B cell (primary cell): ENCODE measurements around the gene PTPRE. TPM values are rescaled to one million over a fixed set of nuclear protein-coding genes. Genes with fewer than 3 reads are reported as not detected.

Experiments
- ATAC-seq: fragments of 200-7000 bp; cut with Tn5 transposase; one replicate; pipeline ENCODE4 v1.10.0; 2021; ENCODE audit warnings: low read depth, mild to moderate bottlenecking, moderate number of reproducible peaks, moderate library complexity
- CTCF ChIA-PET: fragments of 350-600 bp; sonication (Branson Sonifier 250); formaldehyde crosslinking; loops from one replicate; lab custom pipeline; 2021; ENCODE audit warnings: antibody characterized with exemption, inconsistent platforms; lab: Charles Lee
- POLR2A ChIA-PET: fragments of 350-600 bp; sonication (Branson Sonifier 250); formaldehyde crosslinking; loops from one replicate; lab custom pipeline; 2021; ENCODE audit warnings: antibody characterized with exemption; lab: Charles Lee
- DNase-seq: peaks from one replicate; pipeline ENCODE4 v3.0.0; 2013
- H2AFZ ChIP-seq: 2 replicates; pipeline ENCODE4 v1.6.1; 2012; ENCODE audit warnings: mild to moderate bottlenecking, low read depth, low read length; ENCODE audit not compliant: insufficient read depth, poor library complexity, severe bottlenecking
- H3K27ac ChIP-seq, 2 donors: 1 replicate in 1 of 2; 2 replicates in 1 of 2; pipeline ENCODE4 v1.5.1; 2012 to 2013; ENCODE audit warnings: low read length in 2 of 2, mild to moderate bottlenecking in 2 of 2, moderate library complexity in 1 of 2
- H3K27me3 ChIP-seq, 4 experiments: fragments of 200-600 bp in 1 of 4; sonication (generic) in 1 of 4; replicated peaks in 1 of 4; 1 replicate in 2 of 4; 2 replicates in 2 of 4; pipeline versions ENCODE4 v1.6.1 to v1.7.0; 2013 to 2016; ENCODE audit warnings: low read length in 3 of 4, mild to moderate bottlenecking in 2 of 4, mixed read lengths in 1 of 4, moderate library complexity in 1 of 4; ENCODE audit not compliant: insufficient read depth in 4 of 4, control insufficient read depth in 3 of 4; ENCODE audit errors: control extremely low read depth in 1 of 4
- H3K36me3 ChIP-seq, 2 experiments: replicated peaks in 1 of 2; 1 replicate in 1 of 2; 2 replicates in 1 of 2; pipeline versions ENCODE4 v1.6.1 to v1.7.1; 2013; ENCODE audit warnings: low read length in 1 of 2; ENCODE audit not compliant: insufficient read depth in 2 of 2, control insufficient read depth in 1 of 2; ENCODE audit errors: control extremely low read depth in 1 of 2, extremely low read depth in 1 of 2
- H3K4me1 ChIP-seq, 2 donors: fragments of 200-600 bp in 1 of 2; sonication (generic) in 1 of 2; 1 replicate in 1 of 2; 2 replicates in 1 of 2; pipeline versions ENCODE4 v1.5.1 to v1.6.1; 2013 to 2017; ENCODE audit warnings: low read length in 2 of 2; ENCODE audit not compliant: control insufficient read depth in 2 of 2, insufficient read depth in 2 of 2
- H3K4me2 ChIP-seq: replicated peaks from 2 replicates; pipeline ENCODE3; 2012; ENCODE audit warnings: mild to moderate bottlenecking, low read depth, low read length; ENCODE audit not compliant: poor library complexity, severe bottlenecking
- H3K4me3 ChIP-seq, 5 experiments: fragments of 200-600 bp in 1 of 5; sonication (generic) in 1 of 5; 1 replicate in 3 of 5; 2 replicates in 2 of 5; pipeline versions ENCODE4 v1.5.1 to v1.7.0; 2011 to 2016; ENCODE audit warnings: low read length in 4 of 5, mild to moderate bottlenecking in 4 of 5, low read depth in 2 of 5, control low read depth in 1 of 5, moderate library complexity in 1 of 5; ENCODE audit not compliant: insufficient read depth in 1 of 5; ENCODE audit errors: control extremely low read depth in 1 of 5, extremely low read depth in 1 of 5
- H3K79me2 ChIP-seq: fragments of 200-600 bp; sonication (generic); one replicate; pipeline ENCODE4 v1.6.0; 2016; ENCODE audit warnings: low read length; ENCODE audit not compliant: control insufficient read depth, insufficient read depth
- H3K9ac ChIP-seq: fragments of 200-600 bp; sonication (generic); 2 replicates; pipeline ENCODE4 v1.6.1; 2017; ENCODE audit warnings: mild to moderate bottlenecking, low read length, moderate library complexity
- H3K9me3 ChIP-seq, 3 donors: one replicate each; pipeline versions ENCODE4 v1.6.1 to v1.7.1; 2013; ENCODE audit warnings: low read length in 2 of 3; ENCODE audit not compliant: control insufficient read depth in 2 of 3, insufficient read depth in 1 of 3; ENCODE audit errors: control extremely low read depth in 1 of 3
- H4K20me1 ChIP-seq: 2 replicates; pipeline ENCODE4 v1.6.0; 2012; ENCODE audit warnings: mild to moderate bottlenecking, low read length; ENCODE audit not compliant: insufficient read depth, control insufficient read depth, poor library complexity, severe bottlenecking
- H3K27ac Mint-ChIP-seq: one replicate; pipeline ENCODE4 v1.8.0; 2021; ENCODE audit warnings: mixed read lengths
- H3K27me3 Mint-ChIP-seq: one replicate; pipeline ENCODE4 v1.8.0; 2021; ENCODE audit warnings: mixed read lengths
- H3K4me1 Mint-ChIP-seq: one replicate; pipeline ENCODE4 v1.8.0; 2021; ENCODE audit warnings: mixed read lengths
- H3K4me3 Mint-ChIP-seq: one replicate; pipeline ENCODE4 v1.8.0; 2021; ENCODE audit warnings: mixed read lengths
- H3K9me3 Mint-ChIP-seq: one replicate; pipeline ENCODE4 v1.8.0; 2022; ENCODE audit warnings: mixed read lengths; ENCODE audit not compliant: insufficient read depth
- CTCF ChIP-seq: fragments of 200-600 bp; IDR thresholded peaks from one replicate; pipeline ENCODE4 v1.8.0; 2022; ENCODE audit warnings: antibody characterized with exemption, mild to moderate bottlenecking
- EZH2 ChIP-seq: IDR thresholded peaks from 2 replicates; pipeline ENCODE4 v1.6.1; 2012; ENCODE audit warnings: borderline replicate concordance, low read depth, mild to moderate bottlenecking, moderate library complexity, low read length; ENCODE audit not compliant: insufficient read depth, poor library complexity, severe bottlenecking
- WGBS: methylation state at CpG from one replicate; pipeline ENCODE4 v1.1.5; 2013; ENCODE audit warnings: missing lambda C conversion rate; ENCODE audit not compliant: insufficient coverage; 5-methylcytosine and 5-hydroxymethylcytosine counted together
- intact Hi-C: fragments of 100-400 bp; cut with micrococcal nuclease; formaldehyde crosslinking; loops from one replicate; pipeline ENCODE4 v1.10.0; 2022
- polyA plus RNA-seq: library from polyadenylated mRNA; depleted of rRNA; stranded (reverse); fragments of >200 nt; gene quantifications from 2 replicates; pipeline ENCODE4 v1.2.3, GENCODE V29; 2012
- total RNA-seq, 2 donors: library from RNA; stranded (reverse); fragments of 120-200 nt in 1 of 2; gene quantifications; 1 replicate in 1 of 2; 2 replicates in 1 of 2; pipeline versions ENCODE4 v1.2.3 to v1.2.4, GENCODE V29; 2013 to 2022

Gene PTPRE
- total and polyA plus RNA-seq, 2 donors (not counting 1 experiment from before 2014, with no cell fraction given) = 6.6 to 32.7 TPM

- peaks cover 0 to 3% (median 0%) of the 10 kb centered on the region in 4 experiments for H3K27me3 ChIP-seq
- no peaks in the 10 kb centered on the region for H3K4me1 ChIP-seq
- ATAC-seq = no peak
- H3K27ac ChIP-seq = no peak overlapping the region
- Mint-ChIP-seq H3K4me1 (no peaks in the 10 kb centered on the region), H3K4me3 (no peak overlapping the region), H3K27ac (no peak overlapping the region), H3K9me3 (no peaks in the 10 kb centered on the region), H3K27me3 (peaks cover 9% of the 10 kb centered on the region)
- no peaks in the 10 kb centered on the region for H4K20me1 ChIP-seq
- POLR2A ChIA-PET = no interaction called here
- CTCF ChIA-PET = no interaction called here
- H3K36me3 ChIP-seq = no peaks in the 10 kb centered on the region
- H3K4me2 ChIP-seq = no peak overlapping the region
- TF ChIP-seq EZH2 (no peak), CTCF (no peak)
- H3K9ac ChIP-seq = no peak overlapping the region
- DNase-seq = no peak
- intact Hi-C loops = no loop called here
- H3K9me3 ChIP-seq = peaks cover 0 to 5% (median 0%) of the 10 kb centered on the region in 3 donors
- H3K79me2 ChIP-seq = no peaks in the 10 kb centered on the region
- no peak overlapping the region for H3K4me3 ChIP-seq
- WGBS = no CpG with 5 or more reads among the region's 5 CpGs
- H2AFZ ChIP-seq = no peak overlapping the region
Observed at GRCh38 chr10:127933271-127933670, 26.4 kb downstream of the PTPRE start.

GRCh38 chr10:127934383-127934782 is 27.5 kb downstream of the PTPRE start:
- intact Hi-C loops = no loop called here
- H3K4me3 ChIP-seq = no peak overlapping the region
- DNase-seq (no peak), ATAC-seq (no peak)
- peaks cover 17% of the 10 kb centered on the region for H3K27me3 Mint-ChIP-seq
- no peak overlapping the region for H3K27ac Mint-ChIP-seq
- H3K27ac ChIP-seq = no peak overlapping the region
- CTCF ChIA-PET = no interaction called here
- 98% methylated on average over 7 of the region's 14 CpGs for WGBS
- no peaks in the 10 kb centered on the region for H3K36me3 ChIP-seq
- no peak overlapping the region for H3K9ac ChIP-seq
- TF ChIP-seq CTCF (no peak), EZH2 (no peak)
- peaks cover 0 to 5% (median 0%) of the 10 kb centered on the region in 3 donors for H3K9me3 ChIP-seq
- no peaks in the 10 kb centered on the region for H3K27me3 ChIP-seq
- H3K79me2 ChIP-seq = no peaks in the 10 kb centered on the region
- H3K4me2 ChIP-seq = no peak overlapping the region
- H3K4me3 Mint-ChIP-seq = no peak overlapping the region
- H4K20me1 ChIP-seq = no peaks in the 10 kb centered on the region
- POLR2A ChIA-PET = no interaction called here
- H2AFZ ChIP-seq = no peak overlapping the region
- no peaks in the 10 kb centered on the region for H3K9me3 Mint-ChIP-seq
- no peaks in the 10 kb centered on the region for H3K4me1 Mint-ChIP-seq
- no peaks in the 10 kb centered on the region for H3K4me1 ChIP-seq
